Ramos (cell line): ENCODE results near the gene KRTAP22-1.

ENCODE experiments used
- in situ Hi-C: fragments of 300-500 bp; cut with MboI; formaldehyde crosslinking; loops from one replicate; pipeline ENCODE4 v1.14.3; 2022; ENCODE audit warnings: low sequenced_read_pairs; ENCODE audit not compliant: unreplicated experiment

KRTAP22-1 gene

DNA sequence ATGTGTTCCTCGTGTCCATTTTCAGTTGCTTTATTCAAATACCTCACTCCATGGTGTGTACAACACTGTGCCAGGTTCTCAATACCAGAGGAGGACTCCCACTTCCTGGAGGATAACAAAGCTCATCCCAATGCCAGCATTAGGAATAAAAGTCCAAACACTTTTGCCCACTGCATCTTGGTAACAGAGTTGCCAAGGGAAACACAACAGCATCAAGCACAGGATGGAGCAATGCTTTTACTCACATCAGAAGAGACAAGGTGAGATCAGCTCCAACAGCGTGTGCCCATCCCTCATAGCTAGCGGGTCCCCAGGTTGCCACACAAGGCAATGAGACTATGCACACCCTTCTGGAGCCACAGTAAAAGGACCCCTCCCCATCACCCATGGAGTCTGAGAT lies 22.5 kb downstream of the KRTAP22-1 start:
- in situ Hi-C loops: no loop called here

DNA sequence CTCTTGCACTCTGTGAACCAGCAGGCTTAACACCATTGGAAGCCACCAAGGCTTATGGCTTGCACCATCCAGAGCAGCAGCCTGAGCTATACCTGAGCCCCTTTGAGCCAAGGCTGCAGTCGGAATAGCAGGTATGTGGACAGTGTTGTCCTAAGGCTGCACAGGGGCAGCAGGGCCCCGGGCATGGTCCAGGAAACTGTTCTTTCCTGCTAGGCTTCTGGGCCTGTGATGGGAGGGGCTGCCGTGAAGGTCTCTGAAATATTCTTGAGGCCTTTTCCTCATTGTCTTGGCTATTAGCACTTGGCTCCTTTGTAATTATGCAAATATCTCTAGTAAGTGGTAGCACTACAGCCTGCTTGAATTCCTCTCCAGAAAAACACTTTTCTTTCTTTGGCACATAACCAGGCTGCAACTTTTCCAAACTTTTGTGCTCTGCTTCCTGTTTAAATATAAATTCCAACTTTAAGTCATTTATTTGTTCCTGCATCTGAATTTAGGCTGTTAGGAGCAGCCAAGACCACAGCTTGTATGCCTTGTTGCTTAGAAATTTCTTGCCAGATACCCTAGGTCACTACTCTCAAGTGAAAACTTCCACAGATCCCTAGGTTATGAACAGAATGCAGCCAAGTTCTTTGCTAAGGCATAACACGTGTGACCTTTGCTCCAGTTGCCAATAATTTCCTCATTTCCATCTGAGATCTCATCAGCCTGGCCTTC lies 24.7 kb downstream of the KRTAP22-1 start:
- in situ Hi-C loops: no loop called here

DNA sequence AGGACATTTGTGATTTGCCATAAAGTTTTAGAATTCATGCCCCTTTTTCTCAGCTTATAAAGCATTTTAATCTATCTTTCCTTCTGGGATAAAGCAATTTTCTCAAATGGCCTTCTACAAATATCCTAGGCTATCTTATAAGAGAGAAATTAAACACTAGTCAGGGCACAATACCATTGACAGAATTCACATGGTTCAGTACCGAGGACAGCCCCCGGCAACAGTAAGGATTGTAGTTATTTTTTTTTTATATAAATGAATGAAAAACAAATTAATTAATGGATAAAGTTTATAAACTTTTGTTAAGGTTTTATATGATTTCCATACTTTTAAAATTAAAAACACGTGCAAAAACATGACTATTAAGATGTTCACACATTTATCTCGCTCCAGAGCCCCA lies 27.2 kb downstream of the KRTAP22-1 start:
- in situ Hi-C loops: no loop called here

DNA sequence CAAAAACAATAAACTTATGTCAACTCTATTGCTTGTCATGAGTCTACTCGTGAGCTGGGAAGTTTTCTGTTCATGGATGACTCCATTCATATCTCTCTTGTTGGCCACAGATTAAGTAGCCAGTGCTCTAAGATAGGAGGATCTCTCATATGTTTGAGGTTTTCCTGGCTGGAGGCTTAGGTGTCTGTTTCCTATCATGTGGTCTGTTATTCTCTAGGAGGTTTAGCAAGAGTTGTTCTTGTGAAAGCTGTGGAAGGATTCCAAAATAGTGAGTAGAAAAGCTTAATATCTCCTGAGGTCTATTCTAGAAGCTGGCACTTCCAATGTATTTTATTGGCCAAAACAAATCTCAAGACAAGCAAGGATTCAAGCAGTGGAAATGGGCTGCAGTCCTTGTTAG lies 28.3 kb downstream of the KRTAP22-1 start:
- in situ Hi-C loops: no loop called here

DNA sequence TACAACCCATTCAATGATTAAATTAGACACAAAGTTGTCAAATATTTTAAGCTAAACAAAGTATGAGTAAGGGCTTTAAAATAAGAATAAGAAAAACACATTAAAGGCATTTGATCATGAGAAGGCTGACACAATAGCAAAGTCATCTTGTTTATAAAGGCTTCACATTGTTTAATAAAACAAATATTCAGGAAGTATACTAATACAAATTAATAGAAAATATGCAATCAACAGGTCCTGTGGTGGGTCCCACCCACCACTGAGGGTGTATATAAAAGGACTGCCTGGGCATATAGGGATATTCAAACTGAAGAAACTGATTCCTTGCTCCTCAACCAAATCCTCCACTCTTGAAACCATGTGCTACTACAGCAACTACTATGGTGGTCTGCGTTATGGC lies 34.0 kb downstream of the KRTAP22-1 start, which contains the start of gene KRTAP20-2:
Gene KRTAP20-2, plus strand, starts transcription at position 301 of the 400 bp plus-strand sequence. Its CDS starts 58 bp downstream, at position 359.
- in situ Hi-C loops: no loop called here

DNA sequence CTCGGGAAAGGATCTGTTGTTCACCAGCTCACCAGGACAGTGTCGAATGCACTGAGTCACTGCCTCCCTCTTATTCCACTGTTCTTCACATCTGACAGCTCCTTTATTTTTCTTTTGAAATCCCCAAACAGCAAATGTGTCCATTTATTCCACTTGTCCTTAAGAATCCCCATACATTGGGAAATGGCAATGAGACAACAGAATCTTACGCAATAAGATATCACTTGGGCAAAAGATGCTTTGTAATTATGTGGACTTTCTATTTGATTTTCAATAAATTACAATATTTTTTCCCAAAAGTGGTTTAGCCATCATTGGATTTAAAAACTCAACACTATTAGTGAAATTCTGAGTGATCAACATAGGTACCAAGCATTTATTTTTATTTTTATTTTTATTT lies 37.8 kb downstream of the KRTAP22-1 start:
- in situ Hi-C loops: no loop called here

DNA sequence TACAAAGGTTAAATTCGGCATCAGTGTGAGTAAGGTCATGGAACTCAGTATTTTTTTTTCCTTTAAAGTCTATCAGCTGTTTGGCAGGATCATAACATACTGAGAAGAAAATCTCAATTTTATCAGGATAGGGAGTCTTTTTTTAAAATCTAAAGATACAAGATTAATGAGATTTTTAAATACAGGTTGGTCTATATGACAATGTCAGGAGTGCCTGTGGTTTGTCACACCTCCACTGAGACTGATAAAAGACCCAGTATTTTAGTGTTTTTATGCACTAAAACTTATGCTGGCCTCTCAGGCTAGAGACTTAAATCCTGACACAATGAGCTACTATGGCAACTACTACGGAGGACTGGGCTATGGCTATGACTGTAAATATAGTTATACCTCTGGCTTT lies 41.7 kb downstream of the KRTAP22-1 start, which contains the start of gene KRTAP20-3:
Gene KRTAP20-3, plus strand, starts transcription at position 301 of the 400 bp plus-strand sequence.
- in situ Hi-C loops: no loop called here

DNA sequence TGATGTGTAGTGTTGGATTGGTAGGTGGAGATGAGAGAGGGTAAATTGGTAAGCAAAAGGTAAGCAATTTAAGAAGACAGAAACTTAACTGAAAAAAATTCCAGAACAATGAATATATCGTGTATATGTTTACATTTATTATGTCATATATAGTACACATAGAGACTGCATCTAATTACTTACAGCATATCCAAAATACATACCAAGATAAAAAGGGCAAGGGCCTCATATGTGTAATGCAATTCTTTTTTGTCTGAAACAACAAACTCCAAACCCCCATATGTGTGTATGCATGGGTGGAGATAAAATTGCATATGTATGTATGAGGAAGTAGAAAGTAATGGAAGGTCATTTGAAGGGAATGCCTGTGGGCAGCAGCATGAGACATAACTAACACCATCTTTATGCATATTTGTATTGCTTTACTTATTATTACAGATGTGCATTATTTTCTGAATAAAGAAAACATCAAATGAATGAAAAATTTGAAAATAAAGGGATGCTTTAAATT lies 46.1 kb downstream of the KRTAP22-1 start:
- in situ Hi-C loops: no loop called here
